K562 (cell line): ENCODE measurements around the gene MYL6B. TPM values are rescaled to one million over a fixed set of nuclear protein-coding genes. Genes with fewer than 3 reads are reported as not detected.

Experiments
- ARID1B ChIP-seq: fragments of 450-650 bp; IDR thresholded peaks from 2 replicates; pipeline ENCODE4 v1.6.1; 2016; ENCODE audit warnings: antibody characterized with exemption, mild to moderate bottlenecking, inconsistent platforms
- CBX1 ChIP-seq: sonication (generic); IDR thresholded peaks from 2 replicates; pipeline ENCODE4 v1.6.1; 2016; ENCODE audit warnings: antibody characterized with exemption, low read depth, mild to moderate bottlenecking
- CEBPB ChIP-seq: fragments of 450-650 bp; IDR thresholded peaks from 2 replicates; pipeline ENCODE4 v1.6.1; 2016; ENCODE audit warnings: missing genetic modification characterization, missing compliant biosample characterization
- ELF4 ChIP-seq: fragments of 450-650 bp; formaldehyde crosslinking; IDR thresholded peaks from 2 replicates; pipeline ENCODE4 v1.4.0; 2022; ENCODE audit warnings: missing genetic modification characterization
- GABPB2 ChIP-seq: fragments of 250-450 bp; sonication (Bioruptor Pico); conservative IDR thresholded peaks from 2 replicates; pipeline ENCODE4 v1.5.1; 2021; ENCODE audit warnings: mild to moderate bottlenecking
- GTF2A2 ChIP-seq: IDR thresholded peaks from 2 replicates; pipeline ENCODE4 v1.6.1; 2016; ENCODE audit warnings: mild to moderate bottlenecking, missing genetic modification characterization, missing compliant biosample characterization
- IFI16 ChIP-seq: fragments of 250-450 bp; sonication (Bioruptor Pico); IDR thresholded peaks from 2 replicates; pipeline ENCODE4 v2.1.2; 2022; ENCODE audit warnings: mild to moderate bottlenecking, inconsistent platforms
- KDM5B ChIP-seq: fragments of 200-600 bp; sonication (generic); IDR thresholded peaks from 2 replicates; pipeline ENCODE4 v1.6.1; 2012; ENCODE audit warnings: low read depth, mild to moderate bottlenecking, moderate library complexity, low read length, control low read depth, inconsistent platforms; ENCODE audit not compliant: insufficient replicate concordance
- RNF2 ChIP-seq: sonication (generic); IDR thresholded peaks from 2 replicates; pipeline ENCODE4 v1.6.1; 2016
- SIX5 ChIP-seq, 2 experiments: IDR thresholded peaks; 2 replicates each; pipeline ENCODE4 v1.6.1; 2011; ENCODE audit warnings: low read length in 2 of 2, borderline replicate concordance in 1 of 2, low read depth in 1 of 2, mild to moderate bottlenecking in 1 of 2, moderate library complexity in 1 of 2; ENCODE audit not compliant: insufficient read depth in 1 of 2
- SPI1 ChIP-seq: IDR thresholded peaks from 2 replicates; pipeline ENCODE4 v1.6.1; 2011; ENCODE audit warnings: low read depth, low read length, control low read depth, borderline replicate concordance
- TEAD1 ChIP-seq, 2 experiments: fragments of 450-650 bp in 1 of 2; sonication (generic) in 1 of 2; formaldehyde crosslinking; IDR thresholded peaks; 2 replicates each; pipeline versions ENCODE4 v1.4.0 to v1.8.0; 2020 to 2022; ENCODE audit warnings: mild to moderate bottlenecking in 2 of 2, missing genetic modification reagents in 1 of 2
- ZBTB43 ChIP-seq: sonication (generic); formaldehyde crosslinking; IDR thresholded peaks from 2 replicates; pipeline ENCODE4 v1.8.0; 2023; ENCODE audit warnings: mild to moderate bottlenecking, missing genetic modification reagents
- ZNF12 ChIP-seq: sonication (generic); formaldehyde crosslinking; IDR thresholded peaks from 2 replicates; pipeline ENCODE4 v1.4.0; 2020; ENCODE audit warnings: mild to moderate bottlenecking, missing genetic modification reagents
- ZNF143 ChIP-seq: sonication (generic); formaldehyde crosslinking; IDR thresholded peaks from 2 replicates; pipeline ENCODE4 v1.9.0; 2022; ENCODE audit warnings: mild to moderate bottlenecking, missing genetic modification reagents
- polyA plus RNA-seq, 8 experiments: library from polyadenylated mRNA; depleted of rRNA in 4 of 8; stranded (reverse) in 5 of 8; unstranded in 3 of 8; fragments of >200 nt; fragmentation: Nextera tagmentation in 2 of 8; fragmentation: Illumina TruSeq in 1 of 8; extraction: Ambion mirVana in 2 of 8; extraction: Trizol in 1 of 8; gene quantifications; 2 replicates each; pipeline versions ENCODE4 v1.2.1 to v1.2.3, GENCODE V29; 2011 to 2014; ENCODE audit warnings: inconsistent platforms in 1 of 8, missing spikeins in 1 of 8
- total RNA-seq, 7 experiments: library from RNA; depleted of rRNA in 6 of 7; stranded (reverse); fragments of >200 nt in 6 of 7; fragmentation: Illumina TruSeq in 2 of 7; extraction: Trizol in 2 of 7; gene quantifications; 2 replicates each; pipeline versions ENCODE4 v1.2.1 to v1.2.3, GENCODE V29; 2011 to 2021; ENCODE audit warnings: low replicate concordance in 1 of 7
- TF ChIP-seq, protein P1 (sequence below): fragments of 450-650 bp; IDR thresholded peaks from 2 replicates; pipeline ENCODE4 v1.6.1; 2016; ENCODE audit warnings: low read depth
- TF ChIP-seq, protein P2 (sequence below): fragments of 250-450 bp; sonication (Bioruptor Pico); IDR thresholded peaks from 2 replicates; pipeline ENCODE4 v1.4.0; 2020

MYL6B gene
- total and polyA plus RNA-seq, 9 of the 15 experiments (the other 6 are each of a cell fraction or from before 2014, with no cell fraction given), result 42.8 to 77.3 (median 68.6) TPM

DNA sequence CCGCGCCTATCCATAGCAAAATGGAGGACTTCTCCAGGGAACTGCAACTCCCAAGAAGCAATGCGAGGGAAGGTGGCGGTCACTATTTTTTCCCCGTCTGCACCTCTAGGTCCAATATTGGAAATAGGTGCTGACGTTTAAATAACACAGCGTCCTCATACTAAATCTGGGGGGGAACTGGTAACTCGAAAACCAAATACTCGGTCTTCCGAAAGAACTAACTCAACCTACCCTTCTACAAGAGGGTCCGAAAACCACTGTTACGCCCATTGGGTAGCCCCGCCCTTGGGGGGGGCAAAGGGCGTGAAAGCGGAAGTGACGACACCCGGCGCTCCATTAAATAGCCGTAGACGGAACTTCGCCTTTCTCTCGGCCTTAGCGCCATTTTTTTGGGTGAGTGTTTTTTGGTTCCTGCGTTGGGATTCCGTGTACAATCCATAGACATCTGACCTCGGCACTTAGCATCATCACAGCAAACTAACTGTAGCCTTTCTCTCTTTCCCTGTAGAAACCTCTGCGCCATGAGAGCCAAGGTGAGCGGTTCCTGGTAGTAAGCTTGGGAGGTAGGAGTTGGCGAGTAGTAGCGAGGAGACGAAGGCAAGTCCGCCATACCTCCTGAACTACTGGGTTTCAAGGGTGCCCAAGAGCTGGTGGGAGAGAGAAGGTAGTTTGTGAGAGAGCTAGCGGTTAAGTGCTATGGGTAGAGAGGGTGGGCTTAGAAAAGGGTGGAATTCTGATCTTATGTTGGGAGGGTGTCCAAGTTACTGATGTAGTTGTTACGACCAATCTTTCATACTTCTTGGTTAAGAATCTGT is 35.9 kb upstream of the MYL6B start, which contains the start of gene RPL41 (continued):
- TF ChIP-seq, protein P1, sequence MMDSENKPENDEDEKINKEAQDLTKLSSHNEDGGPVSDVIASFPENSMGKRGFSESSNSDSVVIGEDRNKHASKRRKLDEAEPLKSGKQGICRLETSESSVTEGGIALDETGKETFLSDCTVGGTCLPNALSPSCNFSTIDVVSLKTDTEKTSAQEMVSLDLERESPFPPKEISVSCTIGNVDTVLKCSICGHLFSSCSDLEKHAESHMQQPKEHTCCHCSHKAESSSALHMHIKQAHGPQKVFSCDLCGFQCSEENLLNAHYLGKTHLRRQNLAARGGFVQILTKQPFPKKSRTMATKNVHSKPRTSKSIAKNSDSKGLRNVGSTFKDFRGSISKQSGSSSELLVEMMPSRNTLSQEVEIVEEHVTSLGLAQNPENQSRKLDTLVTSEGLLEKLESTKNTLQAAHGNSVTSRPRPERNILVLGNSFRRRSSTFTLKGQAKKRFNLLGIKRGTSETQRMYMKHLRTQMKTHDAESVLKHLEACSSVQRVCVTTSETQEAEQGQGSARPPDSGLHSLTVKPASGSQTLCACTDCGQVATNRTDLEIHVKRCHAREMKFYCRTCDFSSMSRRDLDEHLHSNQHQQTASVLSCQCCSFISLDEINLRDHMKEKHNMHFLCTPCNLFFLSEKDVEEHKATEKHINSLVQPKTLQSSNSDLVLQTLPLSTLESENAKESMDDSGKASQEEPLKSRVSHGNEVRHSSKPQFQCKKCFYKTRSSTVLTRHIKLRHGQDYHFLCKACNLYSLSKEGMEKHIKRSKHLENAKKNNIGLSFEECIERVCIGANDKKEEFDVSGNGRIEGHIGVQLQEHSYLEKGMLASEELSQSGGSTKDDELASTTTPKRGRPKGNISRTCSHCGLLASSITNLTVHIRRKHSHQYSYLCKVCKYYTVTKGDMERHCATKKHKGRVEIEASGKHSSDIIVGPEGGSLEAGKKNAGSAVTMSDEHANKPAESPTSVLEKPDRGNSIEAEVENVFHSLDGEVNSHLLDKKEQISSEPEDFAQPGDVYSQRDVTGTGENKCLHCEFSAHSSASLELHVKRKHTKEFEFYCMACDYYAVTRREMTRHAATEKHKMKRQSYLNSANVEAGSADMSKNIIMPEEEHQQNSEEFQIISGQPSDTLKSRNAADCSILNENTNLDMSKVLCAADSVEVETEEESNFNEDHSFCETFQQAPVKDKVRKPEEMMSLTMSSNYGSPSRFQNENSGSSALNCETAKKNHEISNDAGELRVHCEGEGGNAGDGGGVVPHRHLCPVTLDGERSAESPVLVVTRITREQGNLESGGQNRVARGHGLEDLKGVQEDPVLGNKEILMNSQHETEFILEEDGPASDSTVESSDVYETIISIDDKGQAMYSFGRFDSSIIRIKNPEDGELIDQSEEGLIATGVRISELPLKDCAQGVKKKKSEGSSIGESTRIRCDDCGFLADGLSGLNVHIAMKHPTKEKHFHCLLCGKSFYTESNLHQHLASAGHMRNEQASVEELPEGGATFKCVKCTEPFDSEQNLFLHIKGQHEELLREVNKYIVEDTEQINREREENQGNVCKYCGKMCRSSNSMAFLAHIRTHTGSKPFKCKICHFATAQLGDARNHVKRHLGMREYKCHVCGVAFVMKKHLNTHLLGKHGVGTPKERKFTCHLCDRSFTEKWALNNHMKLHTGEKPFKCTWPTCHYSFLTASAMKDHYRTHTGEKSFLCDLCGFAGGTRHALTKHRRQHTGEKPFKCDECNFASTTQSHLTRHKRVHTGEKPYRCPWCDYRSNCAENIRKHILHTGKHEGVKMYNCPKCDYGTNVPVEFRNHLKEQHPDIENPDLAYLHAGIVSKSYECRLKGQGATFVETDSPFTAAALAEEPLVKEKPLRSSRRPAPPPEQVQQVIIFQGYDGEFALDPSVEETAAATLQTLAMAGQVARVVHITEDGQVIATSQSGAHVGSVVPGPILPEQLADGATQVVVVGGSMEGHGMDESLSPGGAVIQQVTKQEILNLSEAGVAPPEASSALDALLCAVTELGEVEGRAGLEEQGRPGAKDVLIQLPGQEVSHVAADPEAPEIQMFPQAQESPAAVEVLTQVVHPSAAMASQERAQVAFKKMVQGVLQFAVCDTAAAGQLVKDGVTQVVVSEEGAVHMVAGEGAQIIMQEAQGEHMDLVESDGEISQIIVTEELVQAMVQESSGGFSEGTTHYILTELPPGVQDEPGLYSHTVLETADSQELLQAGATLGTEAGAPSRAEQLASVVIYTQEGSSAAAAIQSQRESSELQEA, result peak; percentile 70
- peak; percentile 93 for TF ChIP-seq SPI1
- TF ChIP-seq CEBPB (tag), result no peak
- peak; percentile 37 for TF ChIP-seq ARID1B
- TF ChIP-seq GABPB2 (CRISPR knock-in tag), result peak; percentile 79; the same call in 1 of the 2 replicates
- TF ChIP-seq ELF4 (CRISPR knock-in tag), result peak; percentile 74
- TF ChIP-seq KDM5B, result peak; percentile 100
- no peak for TF ChIP-seq IFI16 (CRISPR knock-in tag)
- peak; percentile 88 for TF ChIP-seq CBX1
- TF ChIP-seq RNF2, result peak; percentile 76; the same call in 1 of the 2 replicates
- 0 out of 2 replicates have a peak, but pooled peaks have one; percentile 66 for TF ChIP-seq ZNF12 (CRISPR knock-in tag)
- TF ChIP-seq GTF2A2 (tag), result peak; percentile 88
- TF ChIP-seq, protein P2, sequence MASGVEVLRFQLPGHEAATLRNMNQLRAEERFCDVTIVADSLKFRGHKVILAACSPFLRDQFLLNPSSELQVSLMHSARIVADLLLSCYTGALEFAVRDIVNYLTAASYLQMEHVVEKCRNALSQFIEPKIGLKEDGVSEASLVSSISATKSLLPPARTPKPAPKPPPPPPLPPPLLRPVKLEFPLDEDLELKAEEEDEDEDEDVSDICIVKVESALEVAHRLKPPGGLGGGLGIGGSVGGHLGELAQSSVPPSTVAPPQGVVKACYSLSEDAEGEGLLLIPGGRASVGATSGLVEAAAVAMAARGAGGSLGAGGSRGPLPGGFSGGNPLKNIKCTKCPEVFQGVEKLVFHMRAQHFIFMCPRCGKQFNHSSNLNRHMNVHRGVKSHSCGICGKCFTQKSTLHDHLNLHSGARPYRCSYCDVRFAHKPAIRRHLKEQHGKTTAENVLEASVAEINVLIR (CRISPR knock-in tag), result peak; percentile 89
- TF ChIP-seq ZBTB43 (CRISPR knock-in tag), result 0 out of 2 replicates have a peak, but pooled peaks have one; percentile 21
- peak; percentile 90 for TF ChIP-seq ZNF143 (CRISPR knock-in tag)
- TF ChIP-seq TEAD1 (CRISPR knock-in tag; IDR thresholded peaks at IDR 0.05), result no peak
- peak; percentile 55 to 72 for TF ChIP-seq SIX5 (IDR thresholded peaks at IDR 0.05; ENCODE audit: borderline replicate concordance in 1 of 2, insufficient read depth in 1 of 2, low read depth in 1 of 2, low read length in 2 of 2)
